ENCODE results near the gene HAUS7. TPM values are rescaled to one million over a fixed set of nuclear protein-coding genes. Genes with fewer than 3 reads are reported as not detected.

The HAUS7 gene
- total and polyA plus RNA-seq, 8 donors, result 1.8 to 75.3 (median 14.7) TPM

- peaks cover 0 to 11% (median 4%) of the 10 kb centered on the region in 4 donors for H3K36me3 ChIP-seq
- H3K4me3 ChIP-seq, result no peak overlapping the region
- peaks cover 0 to 8% (median 0%) of the 10 kb centered on the region in 4 donors for H3K4me1 ChIP-seq
- intact Hi-C loops (cut with DNase I; ENCODE audit: low total_unique reads), result no loop called here
- TF ChIP-seq POLR2AphosphoS5 (IDR thresholded peaks at IDR 0.05) (no peak), POLR2A (IDR thresholded peaks at IDR 0.05) (no peak), EP300 (IDR thresholded peaks at IDR 0.05) (no peak), CTCF (IDR thresholded peaks at IDR 0.05) (no peak)
- H3K27ac ChIP-seq, result no peak overlapping the region
- DNase-seq, result no peak
- 76 to 95% (median 88%) methylated on average over 8 of the region's 8 CpGs for WGBS, 5 donors
- H3K27me3 ChIP-seq, result peaks cover 0 to 3% (median 0%) of the 10 kb centered on the region in 3 donors
- no peaks in the 10 kb centered on the region for H3K9me3 ChIP-seq
Measured at GRCh38 chrX:153417637-153418036, 52.7 kb downstream of the HAUS7 start.

GRCh38 chrX:153416781-153417450 is 53.5 kb downstream of the HAUS7 start:
- peaks cover 0 to 16% (median 4%) of the 10 kb centered on the region in 4 donors for H3K4me1 ChIP-seq
- WGBS, 5 donors, result 43 to 64% (median 58%) methylated on average over 10 to 12 of the region's 12 CpGs
- no peak overlapping the region for H3K27ac ChIP-seq
- H3K27me3 ChIP-seq, result peaks cover 0 to 6% (median 0%) of the 10 kb centered on the region in 3 donors
- no peak for TF ChIP-seq EP300 (IDR thresholded peaks at IDR 0.05)
- no peak for TF ChIP-seq CTCF (IDR thresholded peaks at IDR 0.05)
- intact Hi-C loops (cut with DNase I; ENCODE audit: low total_unique reads), result no loop called here
- no peak for DNase-seq
- H3K9me3 ChIP-seq, result no peaks in the 10 kb centered on the region
- H3K4me3 ChIP-seq, result no peak overlapping the region
- H3K36me3 ChIP-seq, result peaks cover 0 to 11% (median 4%) of the 10 kb centered on the region in 4 donors

DNA sequence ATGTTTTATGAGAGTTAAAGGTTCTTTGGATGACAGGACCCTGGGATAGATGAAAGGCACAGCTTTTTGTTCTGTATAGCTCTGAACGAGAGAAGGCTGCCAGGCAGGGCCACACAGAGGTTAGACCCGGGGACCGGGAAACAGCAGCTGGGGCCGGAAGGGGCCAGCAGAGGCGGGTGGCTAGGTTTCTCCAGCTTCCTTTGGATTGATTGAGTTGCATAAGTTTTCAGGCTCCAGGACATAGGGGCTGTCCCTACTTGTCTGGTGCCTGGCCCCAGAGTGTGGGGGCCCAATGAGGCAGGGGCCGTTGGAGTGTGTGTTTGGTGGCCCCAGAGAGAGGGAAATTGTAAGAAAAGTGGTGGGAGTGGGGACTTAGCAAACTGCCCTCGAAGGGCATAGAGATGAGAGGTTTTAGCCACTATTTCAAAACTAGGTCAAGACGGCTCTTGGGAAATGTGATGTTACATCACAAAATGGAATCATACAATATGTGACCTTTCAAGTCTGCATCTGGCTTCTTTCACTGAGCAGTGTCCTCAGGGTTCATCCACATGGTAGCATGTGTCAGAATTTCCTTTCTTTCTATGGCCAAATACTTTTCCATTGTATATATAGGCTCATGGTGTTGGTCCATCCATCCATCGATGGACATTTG is 55.4 kb downstream of the HAUS7 start:
- no peak for DNase-seq
- WGBS, 5 donors, result 67 to 80% (median 78%) methylated on average over 6 to 9 of the region's 9 CpGs
- Histone ChIP-seq H3K36me3 (no peaks in the 10 kb centered on the region), H3K4me3 (no peak overlapping the region), H3K4me1 (peaks cover 0 to 27% (median 9%) of the 10 kb centered on the region in 4 donors), H3K27ac (peak overlapping the region in 3 of 5 donors; percentile 4 to 32 (median 27)), H3K27me3 (peaks cover 0 to 12% (median 0%) of the 10 kb centered on the region in 3 donors), H3K9me3 (no peaks in the 10 kb centered on the region)
- TF ChIP-seq POLR2A (IDR thresholded peaks at IDR 0.05) (no peak), CTCF (IDR thresholded peaks at IDR 0.05) (no peak), POLR2AphosphoS5 (IDR thresholded peaks at IDR 0.05) (no peak), EP300 (IDR thresholded peaks at IDR 0.05) (no peak)
- intact Hi-C loops (cut with DNase I; ENCODE audit: low total_unique reads), result no loop called here

DNA sequence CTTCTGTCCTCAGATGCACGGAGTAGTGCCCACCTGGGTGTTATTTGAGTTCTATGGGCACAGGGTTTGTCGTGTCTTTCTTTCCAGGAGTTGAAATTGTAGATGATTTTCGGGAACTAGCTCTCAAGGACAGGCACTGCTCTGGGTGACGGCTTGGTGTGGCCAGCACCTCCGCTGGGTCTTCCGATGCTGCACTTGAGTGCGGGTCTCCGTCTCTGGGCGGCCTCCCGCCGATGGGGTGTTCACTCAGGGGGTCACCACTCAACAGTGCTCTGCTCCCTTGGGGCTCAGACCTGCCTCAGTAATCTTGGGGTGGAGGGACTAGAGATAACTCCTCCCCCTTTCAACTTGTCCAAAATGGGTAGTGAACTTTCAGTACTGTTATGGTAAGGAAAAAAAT is 56.6 kb downstream of the HAUS7 start:
- intact Hi-C loops (cut with DNase I; ENCODE audit: low total_unique reads), result no loop called here
- Histone ChIP-seq H3K4me3 (no peak overlapping the region), H3K4me1 (peaks cover 0 to 27% (median 9%) of the 10 kb centered on the region in 4 donors), H3K36me3 (no peaks in the 10 kb centered on the region), H3K27ac (no peak overlapping the region), H3K9me3 (no peaks in the 10 kb centered on the region), H3K27me3 (peaks cover 0 to 12% (median 0%) of the 10 kb centered on the region in 3 donors)
- TF ChIP-seq CTCF (IDR thresholded peaks at IDR 0.05) (no peak), POLR2A (IDR thresholded peaks at IDR 0.05) (no peak)
- WGBS, 5 donors, result 84 to 95% (median 89%) methylated on average over 4 to 11 of the region's 11 CpGs
- no peak for DNase-seq

Measured in stomach (tissue), 9 donors.